Spinal cord (tissue), 10 donors: ENCODE results near the gene CRYBG3. TPM values are rescaled to one million over a fixed set of nuclear protein-coding genes. Genes with fewer than 3 reads are reported as not detected.

Source experiments
- DNase-seq, 6 donors: peaks; one replicate each; pipeline versions ENCODE4 v3.0.0 to v3.0.0-alpha.2; 2013 to 2015; ENCODE audit warnings: low spot score in 6 of 6, low read depth in 4 of 6
- H3K27ac ChIP-seq: one replicate; pipeline ENCODE4 v1.5.1; 2013; ENCODE audit warnings: low read depth, low read length, control low read depth
- H3K27me3 ChIP-seq: one replicate; pipeline ENCODE4 v1.6.1; 2013; ENCODE audit warnings: low read length; ENCODE audit not compliant: control insufficient read depth, insufficient read depth
- H3K36me3 ChIP-seq: one replicate; pipeline ENCODE4 v1.6.1; 2013; ENCODE audit warnings: low read length; ENCODE audit not compliant: control insufficient read depth, insufficient read depth
- H3K4me1 ChIP-seq: one replicate; pipeline ENCODE4 v1.6.1; 2013; ENCODE audit warnings: low read length; ENCODE audit not compliant: control insufficient read depth, insufficient read depth
- H3K4me3 ChIP-seq: one replicate; pipeline ENCODE4 v1.5.1; 2013; ENCODE audit warnings: low read depth, low read length, control low read depth
- H3K9me3 ChIP-seq: one replicate; pipeline ENCODE4 v1.6.1; 2013; ENCODE audit warnings: low read length; ENCODE audit not compliant: control insufficient read depth, insufficient read depth
- WGBS: methylation state at CpG from one replicate; pipeline ENCODE4 v1.1.5; 2013; ENCODE audit warnings: missing lambda C conversion rate; ENCODE audit not compliant: insufficient coverage; 5-methylcytosine and 5-hydroxymethylcytosine counted together
- long read RNA-seq, 4 donors: transcript quantifications; one replicate each; lab custom pipeline, GENCODE V29; 2026
- polyA plus RNA-seq, 2 donors: library from polyadenylated mRNA; unstranded; fragments of 120-200 nt; gene quantifications; one replicate each; pipeline ENCODE4 v1.2.1, GENCODE V29; 2013; ENCODE audit not compliant: insufficient read length in 2 of 2
- total RNA-seq, 2 donors: library from RNA; depleted of rRNA in 1 of 2; stranded (reverse); fragments of 120-200 nt in 1 of 2; fragments of >200 nt in 1 of 2; gene quantifications; one replicate each; pipeline versions ENCODE4 v1.2.3 to v1.2.4, GENCODE V29; 2013 to 2014
- donor health status: healthy.

The CRYBG3 gene
- total RNA-seq = 10 to 100 TPM; 29.9 to 30.6 TPM
- 1 to 10 TPM; 7.7 to 9.3 TPM for polyA plus RNA-seq
- long read RNA-seq, donor 1, partial matches to known transcripts = 63 of 63 reads
- long read RNA-seq, donor 1, other reads (novel, unspliced or antisense) = 0 of 63 reads
- long read RNA-seq, donor 2 = 0 reads
- long read RNA-seq, donor 3 = 0 reads
- long read RNA-seq, donor 4 = 0 reads

- H3K27me3 ChIP-seq = peaks cover 6% of the 10 kb centered on the region
- DNase-seq = peak; percentile 49 to 90 (median 63)
- peaks cover 13% of the 10 kb centered on the region for H3K4me1 ChIP-seq
- no peaks in the 10 kb centered on the region for H3K36me3 ChIP-seq
- 0% methylated on average over 66 of the region's 66 CpGs for WGBS
- H3K27ac ChIP-seq = peak within 1 kb of the TSS; percentile 83
- H3K9me3 ChIP-seq = no peaks in the 10 kb centered on the region
- H3K4me3 ChIP-seq = peak within 1 kb of the TSS; percentile 78
These were observed at the start of gene CRYBG3 for GRCh38 chr3:97821774-97822358. TSS of gene CRYBG3 (plus strand) at chr3:97822011. CDS start at chr3:97822207, 196 bp downstream.

GRCh38 chr3:97772926-97773325, 48.9 kb upstream of the CRYBG3 start:
- no peak overlapping the region for H3K27ac ChIP-seq
- DNase-seq = no peak
- no peaks in the 10 kb centered on the region for H3K27me3 ChIP-seq
- peaks cover 3% of the 10 kb centered on the region for H3K36me3 ChIP-seq
- no peaks in the 10 kb centered on the region for H3K4me1 ChIP-seq
- 97% methylated on average over 3 of the region's 3 CpGs for WGBS
- H3K9me3 ChIP-seq = peaks cover 7% of the 10 kb centered on the region
- H3K4me3 ChIP-seq = no peak overlapping the region

- no peak for DNase-seq
- Histone ChIP-seq H3K27ac (no peak overlapping the region), H3K36me3 (no peaks in the 10 kb centered on the region), H3K9me3 (peaks cover 2% of the 10 kb centered on the region), H3K4me3 (no peak overlapping the region), H3K27me3 (no peaks in the 10 kb centered on the region), H3K4me1 (no peaks in the 10 kb centered on the region)
These were observed 43.7 kb upstream of the CRYBG3 start for GRCh38 chr3:97778152-97778551.

- DNase-seq = peak; percentile 31 to 90 (median 52)
- H3K27ac ChIP-seq = no peak overlapping the region
- no peak overlapping the region for H3K4me3 ChIP-seq
- peaks cover 3% of the 10 kb centered on the region for H3K36me3 ChIP-seq
- H3K9me3 ChIP-seq = no peaks in the 10 kb centered on the region
- no peaks in the 10 kb centered on the region for H3K27me3 ChIP-seq
- no peaks in the 10 kb centered on the region for H3K4me1 ChIP-seq
These were observed 28.3 kb upstream of the CRYBG3 start for GRCh38 chr3:97793420-97794019.

GRCh38 chr3:97795951-97796350, 25.9 kb upstream of the CRYBG3 start:
- Histone ChIP-seq H3K36me3 (peaks cover 3% of the 10 kb centered on the region), H3K9me3 (no peaks in the 10 kb centered on the region), H3K4me1 (no peaks in the 10 kb centered on the region), H3K4me3 (no peak overlapping the region), H3K27me3 (no peaks in the 10 kb centered on the region), H3K27ac (no peak overlapping the region)
- no peak for DNase-seq
- WGBS = no CpG with 5 or more reads among the region's 4 CpGs

- DNase-seq = no peak
- no peaks in the 10 kb centered on the region for H3K9me3 ChIP-seq
- no peaks in the 10 kb centered on the region for H3K36me3 ChIP-seq
- H3K4me3 ChIP-seq = no peak overlapping the region
- H3K27me3 ChIP-seq = no peaks in the 10 kb centered on the region
- no peaks in the 10 kb centered on the region for H3K4me1 ChIP-seq
- WGBS = no CpG with 5 or more reads among the region's 3 CpGs
- no peak overlapping the region for H3K27ac ChIP-seq
These were observed 17.3 kb upstream of the CRYBG3 start for GRCh38 chr3:97804471-97804870.

GRCh38 chr3:97810779-97811390, 10.9 kb upstream of the CRYBG3 start:
- Histone ChIP-seq H3K4me1 (no peaks in the 10 kb centered on the region), H3K27me3 (no peaks in the 10 kb centered on the region), H3K27ac (no peak overlapping the region), H3K36me3 (no peaks in the 10 kb centered on the region), H3K4me3 (no peak overlapping the region), H3K9me3 (no peaks in the 10 kb centered on the region)
- no CpG with 5 or more reads among the region's 2 CpGs for WGBS
- no peak for DNase-seq

- H3K27ac ChIP-seq = no peak overlapping the region
- H3K9me3 ChIP-seq = no peaks in the 10 kb centered on the region
- H3K27me3 ChIP-seq = no peaks in the 10 kb centered on the region
- H3K36me3 ChIP-seq = no peaks in the 10 kb centered on the region
- DNase-seq = no peak
- no CpG with 5 or more reads among the region's 1 CpG for whole genome bisulfite sequencing
- no peaks in the 10 kb centered on the region for H3K4me1 ChIP-seq
- no peak overlapping the region for H3K4me3 ChIP-seq
These were observed 6.5 kb upstream of the CRYBG3 start for GRCh38 chr3:97815149-97815917.

GRCh38 chr3:97816811-97817210, 5.0 kb upstream of the CRYBG3 start:
- peaks cover 5% of the 10 kb centered on the region for H3K4me1 ChIP-seq
- no peak overlapping the region for H3K27ac ChIP-seq
- H3K4me3 ChIP-seq = no peak overlapping the region
- no peaks in the 10 kb centered on the region for H3K9me3 ChIP-seq
- H3K27me3 ChIP-seq = peaks cover 4% of the 10 kb centered on the region
- WGBS = no CpG with 5 or more reads among the region's 2 CpGs
- no peaks in the 10 kb centered on the region for H3K36me3 ChIP-seq
- peak in 2 of 6 donors; percentile 22 to 64 for DNase-seq
